ENCODE data around the gene PI4K2A.

PI4K2A gene

GRCh38 chr10:97704341-97704740 lies 63.9 kb downstream of the PI4K2A start:
- no peak for DNase-seq (ENCODE audit: low read depth)

GRCh38 chr10:97705006-97705670 lies 64.7 kb downstream of the PI4K2A start:
- DNase-seq (ENCODE audit: low read depth): peak; percentile 22

GRCh38 chr10:97707134-97707861 lies 66.8 kb downstream of the PI4K2A start:
- no peak for DNase-seq (ENCODE audit: low read depth)

GRCh38 chr10:97708167-97708566 lies 67.7 kb downstream of the PI4K2A start:
- no peak for DNase-seq (ENCODE audit: low read depth)

DNA sequence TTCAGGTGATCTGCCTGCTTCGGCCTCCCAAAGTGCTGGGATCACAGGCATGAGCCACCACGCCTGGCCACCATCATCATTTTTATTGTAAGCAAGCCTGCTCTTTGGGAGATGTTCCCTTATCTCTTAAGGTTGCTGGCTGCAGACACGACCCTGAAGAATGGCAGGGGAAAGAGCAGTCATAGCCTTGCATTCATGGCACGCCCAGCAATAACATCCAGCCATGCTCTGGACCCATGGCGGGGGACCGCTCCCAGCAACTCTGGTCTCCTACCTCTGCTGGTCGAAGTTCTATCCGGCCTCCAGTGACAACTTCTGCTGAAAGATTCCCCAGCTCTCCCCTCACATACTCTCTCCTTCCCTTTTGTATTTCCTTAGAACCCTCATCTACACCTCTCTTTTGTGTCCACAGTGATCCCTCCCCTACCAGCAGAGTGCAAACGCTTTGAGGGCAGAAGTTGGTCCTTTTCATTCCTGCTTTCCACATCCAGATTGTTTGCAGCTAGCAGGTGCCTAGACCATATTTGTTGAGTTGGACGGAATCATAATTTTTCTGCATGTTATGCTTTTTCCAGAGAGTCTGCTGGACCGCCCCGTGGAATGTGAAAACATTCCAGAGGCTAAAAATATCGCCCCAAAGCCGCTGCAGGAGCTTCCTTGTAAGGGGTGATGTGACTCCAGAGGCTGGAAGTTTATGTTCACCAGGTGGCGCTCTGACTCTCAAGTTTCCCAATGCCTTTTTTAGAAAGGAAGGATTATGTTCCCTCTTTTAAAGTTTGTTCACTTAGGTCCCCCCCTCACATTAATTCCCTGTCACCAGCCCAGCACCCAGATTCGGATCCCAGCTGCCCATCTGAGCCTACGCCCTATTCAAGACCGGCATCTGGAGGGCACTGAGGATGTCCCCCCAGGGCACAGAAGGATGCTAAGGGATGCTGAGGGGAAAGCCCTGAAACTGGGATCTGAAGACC lies 68.8 kb downstream of the PI4K2A start:
- peak; percentile 93 for DNase-seq (ENCODE audit: low read depth)

DNA sequence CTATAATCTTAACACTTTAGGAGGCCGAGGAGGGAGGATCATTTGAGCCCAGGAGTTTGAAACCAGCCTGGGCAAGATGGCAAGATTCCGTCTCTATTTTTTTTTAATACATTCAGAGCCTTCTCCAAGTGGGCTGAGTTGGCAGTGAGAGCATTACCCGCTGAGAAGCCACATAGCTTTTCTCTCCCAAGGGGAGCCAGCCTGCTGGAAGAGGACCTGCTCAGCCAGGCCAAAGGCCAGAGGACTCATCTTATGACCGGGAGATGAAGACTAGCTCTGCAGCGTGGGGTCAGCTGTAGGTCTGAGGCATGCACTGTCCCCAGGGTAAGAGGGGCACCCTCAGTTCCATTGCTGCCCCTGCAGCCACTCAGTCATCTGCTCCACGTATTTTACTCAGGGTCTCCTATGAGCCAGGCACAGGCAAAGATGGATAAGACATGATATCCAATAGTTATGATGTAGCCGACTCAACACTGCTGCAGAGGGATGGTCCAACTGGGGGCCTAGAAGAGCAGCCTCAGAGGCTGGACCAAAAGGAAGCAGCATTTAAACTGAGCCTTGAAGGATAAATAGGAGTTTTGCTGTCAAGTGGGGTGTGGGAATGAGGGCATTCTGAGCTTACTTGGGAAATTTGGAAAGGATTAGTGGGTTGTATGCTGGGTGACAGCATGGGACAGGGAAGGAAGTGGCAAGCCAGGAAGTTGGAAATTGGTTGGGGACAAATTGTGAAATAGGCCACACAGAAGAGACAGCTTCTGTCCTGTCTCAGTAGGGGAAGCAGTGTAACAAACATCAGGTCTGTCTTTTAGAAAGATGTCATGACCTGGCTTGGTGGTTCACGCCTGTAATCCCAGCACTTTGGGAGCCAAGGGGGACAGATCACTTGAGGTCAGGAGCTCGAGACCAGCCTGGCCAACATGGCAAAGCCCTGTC lies 71.4 kb downstream of the PI4K2A start:
- DNase-seq (ENCODE audit: low read depth): no peak

- DNase-seq (ENCODE audit: low read depth): peak; percentile 95
Observed at GRCh38 chr10:97713339-97713825, 72.9 kb downstream of the PI4K2A start, which contains the start of gene MARVELD1. MARVELD1 (plus strand) TSS chr10:97713730; CDS start chr10:97713877, 147 bp downstream.

GRCh38 chr10:97713826-97714400 lies 73.4 kb downstream of the PI4K2A start:
- DNase-seq (ENCODE audit: low read depth): peak; percentile 72

DNA sequence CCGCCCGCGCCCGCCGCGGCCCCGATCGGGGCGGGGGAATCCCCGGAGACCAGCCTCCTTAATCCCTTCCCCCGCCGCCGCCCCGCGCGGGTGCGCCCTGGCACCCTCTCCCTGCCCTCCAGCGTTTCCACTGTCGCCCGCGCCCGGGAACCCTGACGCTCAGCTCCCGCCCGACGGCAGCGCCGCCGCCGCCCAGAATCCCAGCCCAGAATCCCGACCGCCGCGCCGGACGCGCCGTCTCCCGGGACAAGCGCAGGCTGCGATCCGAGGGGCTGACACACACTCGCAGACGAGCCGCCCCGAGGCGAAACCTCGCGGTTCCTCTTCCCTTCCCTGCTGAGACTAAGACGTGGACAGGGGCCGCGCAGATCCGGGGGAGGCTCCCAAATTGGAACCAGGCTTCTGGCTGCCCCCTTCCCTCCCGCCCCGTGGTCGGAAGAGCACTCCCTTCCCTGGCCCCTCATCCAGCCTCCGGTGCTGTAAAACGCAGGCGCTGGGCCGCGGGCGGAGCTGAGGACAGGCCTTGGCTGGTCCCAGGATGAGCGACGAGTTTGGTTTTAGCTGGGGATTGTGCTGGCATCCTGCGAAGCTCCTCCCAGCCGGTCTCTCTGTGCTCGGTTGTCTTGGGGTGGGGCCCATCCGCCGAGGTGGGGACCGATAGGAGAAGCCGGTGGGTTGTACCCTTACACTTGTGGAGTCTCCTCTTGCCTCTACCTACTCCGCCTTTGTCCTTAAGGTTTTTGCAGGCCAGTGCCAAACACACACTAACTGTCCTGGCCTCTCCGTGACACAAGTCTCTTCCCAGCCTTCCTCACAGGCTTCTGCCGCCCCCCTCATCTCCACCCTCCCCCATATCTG lies 74.2 kb downstream of the PI4K2A start:
- DNase-seq (ENCODE audit: low read depth): peak; percentile 87

GRCh38 chr10:97715259-97715874 lies 74.9 kb downstream of the PI4K2A start:
- DNase-seq (ENCODE audit: low read depth): no peak

- no peak for DNase-seq (ENCODE audit: low read depth)
Observed at GRCh38 chr10:97717627-97718026, 77.2 kb downstream of the PI4K2A start.

GRCh38 chr10:97718178-97718577 lies 77.7 kb downstream of the PI4K2A start:
- no peak for DNase-seq (ENCODE audit: low read depth)

- DNase-seq (ENCODE audit: low read depth): peak; percentile 21
Observed at GRCh38 chr10:97718659-97719142, 78.2 kb downstream of the PI4K2A start.

DNA sequence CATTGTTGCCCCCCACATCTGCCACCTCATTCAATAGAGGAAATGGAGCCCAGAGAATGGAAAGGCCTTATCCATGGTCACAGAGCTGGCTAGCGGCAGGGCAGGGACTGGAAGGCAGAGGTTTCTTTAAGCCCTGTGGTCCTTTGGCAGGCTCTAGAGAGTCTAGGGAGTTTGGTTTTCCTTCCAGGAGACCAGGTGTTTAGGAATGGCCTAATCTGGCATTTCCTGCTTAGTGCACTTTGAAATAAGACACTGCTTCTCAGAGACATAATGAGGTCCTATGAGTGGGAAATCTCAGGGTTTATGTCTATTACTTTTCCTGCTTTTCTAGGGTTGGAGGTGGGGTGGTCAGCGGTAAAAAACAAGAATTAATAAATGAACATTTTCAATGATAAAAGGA lies 79.1 kb downstream of the PI4K2A start:
- DNase-seq (ENCODE audit: low read depth): no peak

GRCh38 chr10:97721871-97722780 lies 81.7 kb downstream of the PI4K2A start:
- DNase-seq (ENCODE audit: low read depth): no peak

DNA sequence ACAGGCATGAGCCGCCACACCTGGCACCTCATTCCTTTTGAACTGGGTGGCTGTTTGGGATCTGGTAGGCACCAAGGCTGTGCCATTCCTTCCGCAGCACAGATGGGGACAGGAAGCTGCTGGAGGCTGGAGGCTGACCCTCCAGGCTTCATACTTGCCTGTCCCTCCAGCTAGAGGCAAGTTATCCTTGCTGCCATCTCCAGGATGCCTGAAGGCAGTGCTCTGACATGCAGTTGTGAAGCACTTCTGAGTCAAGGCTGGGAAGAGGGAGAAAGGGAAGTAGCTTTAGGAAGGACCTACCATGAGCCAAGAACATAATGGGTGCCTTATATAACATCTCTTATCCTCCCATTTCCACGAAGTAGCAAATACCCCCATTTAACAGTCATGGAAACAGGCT lies 82.5 kb downstream of the PI4K2A start:
- peak; percentile 41 for DNase-seq (ENCODE audit: low read depth)

GRCh38 chr10:97724341-97724941 lies 84.0 kb downstream of the PI4K2A start:
- DNase-seq (ENCODE audit: low read depth): peak; percentile 69
